NCI-H2227 (cell line): Measurements from ENCODE around the gene FBXO30.

Experiments
- DNase-seq: peaks from one replicate; lab custom pipeline; 2025; ENCODE audit not compliant: unreplicated experiment; lab: John Stamatoyannopoulos, UW

Gene FBXO30, protein sequence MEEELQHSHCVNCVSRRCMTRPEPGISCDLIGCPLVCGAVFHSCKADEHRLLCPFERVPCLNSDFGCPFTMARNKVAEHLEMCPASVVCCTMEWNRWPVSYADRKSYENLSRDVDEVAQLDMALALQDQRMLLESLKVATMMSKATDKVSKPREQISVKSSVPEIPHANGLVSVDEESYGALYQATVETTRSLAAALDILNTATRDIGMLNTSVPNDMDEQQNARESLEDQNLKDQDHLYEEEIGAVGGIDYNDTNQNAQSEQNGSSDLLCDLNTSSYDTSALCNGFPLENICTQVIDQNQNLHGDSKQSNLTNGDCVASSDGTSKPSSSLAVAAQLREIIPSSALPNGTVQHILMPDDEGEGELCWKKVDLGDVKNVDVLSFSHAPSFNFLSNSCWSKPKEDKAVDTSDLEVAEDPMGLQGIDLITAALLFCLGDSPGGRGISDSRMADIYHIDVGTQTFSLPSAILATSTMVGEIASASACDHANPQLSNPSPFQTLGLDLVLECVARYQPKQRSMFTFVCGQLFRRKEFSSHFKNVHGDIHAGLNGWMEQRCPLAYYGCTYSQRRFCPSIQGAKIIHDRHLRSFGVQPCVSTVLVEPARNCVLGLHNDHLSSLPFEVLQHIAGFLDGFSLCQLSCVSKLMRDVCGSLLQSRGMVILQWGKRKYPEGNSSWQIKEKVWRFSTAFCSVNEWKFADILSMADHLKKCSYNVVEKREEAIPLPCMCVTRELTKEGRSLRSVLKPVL

DNA sequence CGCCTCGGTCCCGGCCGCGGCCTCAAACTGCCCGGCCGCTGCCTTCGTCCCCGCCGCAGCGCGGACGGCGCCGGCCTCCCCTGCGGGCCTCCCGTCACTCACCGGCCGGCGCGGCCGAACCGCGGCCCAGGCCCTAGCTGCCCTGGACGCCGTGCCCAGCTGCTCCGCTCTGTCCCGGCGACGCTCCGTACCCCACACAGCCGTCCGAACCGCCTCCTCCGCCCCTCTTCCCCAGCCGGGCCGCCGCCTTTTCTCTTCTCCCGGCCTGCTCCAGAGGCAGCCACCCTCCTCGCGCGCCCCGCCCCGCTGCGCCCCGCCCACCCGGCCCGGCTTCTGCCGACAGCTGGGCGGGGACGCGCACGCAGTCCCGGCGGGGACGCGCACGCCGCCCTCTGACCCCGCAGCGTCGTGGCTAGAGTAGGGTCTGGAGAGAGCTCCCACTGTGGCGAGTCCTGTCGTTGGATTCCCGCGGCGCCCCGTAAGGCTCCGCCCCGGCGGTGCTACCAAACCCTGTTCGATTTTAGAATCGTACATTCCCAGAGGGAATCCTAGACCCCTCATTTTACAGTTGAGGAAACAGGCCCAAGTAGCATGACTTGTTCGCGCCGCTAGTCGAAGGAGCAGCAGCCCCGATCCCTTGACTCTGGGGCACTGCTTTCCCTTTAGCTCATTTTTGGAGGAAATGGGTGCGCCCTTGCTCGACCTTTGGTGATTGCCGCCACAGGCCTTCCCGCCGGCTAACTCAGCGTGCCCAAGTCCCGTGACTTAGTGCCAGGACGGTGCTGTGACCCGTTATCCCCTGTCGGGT, at the start of gene FBXO30:
Gene FBXO30, minus strand, starts transcription at position 295 of the 808 bp plus-strand sequence. CDS start 8,390 bp downstream, outside the sequence.
- peak; percentile 92 for DNase-seq

DNA sequence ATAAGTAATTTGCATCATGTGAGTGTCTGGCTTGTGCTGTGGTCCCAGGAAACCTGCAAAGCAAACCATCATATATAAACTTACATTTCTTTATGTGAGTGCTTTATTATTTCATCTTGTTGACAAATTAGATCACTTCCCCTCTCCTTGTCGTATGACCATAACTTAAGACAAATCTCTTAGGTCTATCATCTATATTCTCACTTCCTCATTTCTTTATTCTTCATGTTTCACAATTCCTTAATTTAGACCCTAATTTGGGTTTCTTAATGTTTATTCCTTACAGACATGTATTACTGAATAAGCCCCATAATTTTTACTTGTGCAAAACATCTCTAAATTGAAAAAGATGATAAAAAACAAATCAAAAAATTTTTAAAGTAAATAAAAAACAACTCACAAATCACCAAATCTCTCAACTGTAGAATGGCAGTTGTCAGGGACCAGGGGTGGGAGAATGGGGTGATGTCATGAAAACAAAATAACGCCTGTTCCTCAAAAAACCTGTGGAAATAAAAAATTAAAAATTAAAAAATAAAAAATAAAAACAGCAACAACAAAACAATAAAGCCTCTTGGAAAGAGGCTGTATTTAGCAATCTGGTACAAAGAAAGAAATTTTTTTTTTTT, 49.5 kb upstream of the FBXO30 start:
- DNase-seq = no peak

DNA sequence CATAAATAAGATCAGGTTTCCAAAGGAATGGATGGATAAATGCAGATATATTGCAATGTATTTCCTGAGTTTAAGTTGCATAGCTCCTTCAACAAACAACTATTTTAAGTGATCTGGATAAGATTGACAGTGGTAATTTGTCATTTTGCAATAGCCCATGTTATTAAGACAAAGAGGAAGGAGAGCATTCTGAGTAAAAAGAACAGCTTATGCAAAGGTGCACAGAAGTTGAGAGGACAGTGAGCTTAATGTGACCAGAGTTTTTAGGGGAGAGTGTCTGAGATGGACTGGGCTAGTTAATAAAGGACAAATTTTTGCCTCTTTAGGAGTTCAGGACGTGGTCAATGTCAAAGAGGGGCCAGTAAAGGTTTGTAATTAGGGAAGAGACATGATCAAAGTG, 48.8 kb upstream of the FBXO30 start:
- DNase-seq = no peak

DNA sequence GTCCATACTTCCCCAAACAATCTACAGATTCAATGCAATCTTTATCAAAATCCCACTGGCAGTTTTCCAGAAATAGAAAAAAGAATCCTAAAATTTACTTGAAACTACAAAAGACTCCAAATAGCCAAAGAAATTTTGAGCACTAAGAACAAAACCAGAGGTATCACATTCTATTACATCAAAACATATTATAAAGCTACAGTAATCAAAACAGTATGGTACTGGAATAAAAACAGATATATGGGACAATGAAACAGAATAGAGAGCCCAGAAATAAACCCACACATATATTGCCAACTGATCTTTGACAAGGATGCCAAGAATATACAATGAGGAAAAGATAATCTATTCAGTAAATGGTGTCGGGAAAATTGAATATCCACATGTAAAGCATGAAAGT, 46.0 kb upstream of the FBXO30 start:
- DNase-seq = no peak

DNA sequence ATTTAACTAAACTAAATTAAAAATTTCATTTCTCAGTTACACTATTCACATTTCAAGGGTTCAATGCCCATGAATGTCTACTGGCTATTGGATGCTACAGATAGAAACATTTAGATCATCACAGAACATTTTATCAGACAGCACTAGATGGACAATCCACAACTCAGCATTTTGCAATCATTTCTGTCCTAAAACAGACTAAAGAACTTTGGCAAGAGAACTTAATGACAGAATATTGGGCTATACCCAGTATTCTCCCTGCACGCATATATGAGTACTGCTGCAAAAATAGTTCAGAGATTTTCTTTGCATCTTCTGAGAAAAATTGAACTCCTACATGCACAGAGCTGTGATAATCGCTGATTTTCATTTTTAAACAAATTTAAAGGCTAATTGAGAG, 36.1 kb upstream of the FBXO30 start:
- no peak for DNase-seq

DNA sequence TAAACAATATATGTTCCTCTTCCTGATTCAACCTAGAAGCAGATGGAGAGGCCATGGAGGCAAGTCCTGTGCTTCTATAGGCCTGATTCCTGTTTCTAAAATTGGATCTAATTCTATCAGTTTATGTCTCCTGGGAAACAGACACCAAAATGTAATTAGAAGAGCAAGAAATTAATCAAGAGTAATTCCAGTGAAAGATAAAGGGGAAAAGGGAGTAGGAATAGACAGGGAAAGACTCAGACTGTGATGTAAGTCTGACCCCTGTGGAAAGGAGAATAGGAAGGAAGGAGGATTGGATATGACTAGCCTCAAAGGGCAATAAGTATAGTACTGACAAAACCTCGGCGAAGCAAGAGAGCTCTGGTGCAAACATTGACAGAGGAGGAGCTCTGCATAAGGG, 33.9 kb upstream of the FBXO30 start:
- no peak for DNase-seq

DNA sequence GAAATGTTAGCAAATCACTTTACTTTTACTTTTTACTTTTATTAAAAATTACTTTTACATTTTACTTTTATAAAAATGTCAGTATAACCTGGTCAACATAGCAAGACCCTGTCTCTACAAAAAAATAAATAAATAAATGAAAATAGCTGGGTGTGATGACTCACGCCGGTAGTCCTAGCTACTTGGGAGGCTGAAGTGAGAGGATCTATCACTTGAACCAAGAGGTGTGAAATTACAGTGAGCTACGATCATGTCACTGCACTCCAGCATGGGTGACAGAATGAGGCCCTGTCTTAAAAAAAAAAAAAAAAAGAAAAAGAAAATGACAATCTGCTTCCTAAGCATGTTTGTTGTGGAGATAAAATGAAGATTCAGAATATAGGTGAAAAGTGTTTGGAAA, 31.0 kb upstream of the FBXO30 start:
- DNase-seq = no peak

DNA sequence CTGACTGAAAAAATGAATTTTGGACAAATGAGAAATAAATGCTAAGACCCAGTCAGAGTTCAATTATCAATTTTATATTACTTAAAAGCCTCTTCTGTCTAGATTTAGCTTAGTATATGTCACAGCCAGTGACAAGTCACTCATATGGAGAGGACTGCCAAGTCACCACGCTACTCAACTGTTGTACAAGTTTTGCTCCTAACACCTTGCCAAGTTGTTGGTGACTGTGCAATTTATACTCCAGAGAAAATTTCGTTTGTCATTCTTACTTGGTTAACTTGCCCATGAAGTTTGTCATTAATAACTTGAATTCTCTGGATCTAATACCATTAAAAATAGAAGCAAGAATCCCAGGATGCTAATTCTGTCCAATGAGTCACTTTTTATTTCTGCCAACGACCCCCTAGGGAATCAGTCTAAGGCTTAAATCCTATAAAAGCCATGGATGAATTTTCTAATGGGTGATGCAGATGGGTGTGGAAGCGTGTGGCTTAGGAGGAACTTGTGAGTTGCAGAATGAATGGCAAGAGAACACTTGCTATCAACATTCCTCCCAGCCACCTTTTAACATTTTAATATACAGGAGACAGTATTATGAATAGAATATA, 30.4 kb upstream of the FBXO30 start:
- DNase-seq = no peak

DNA sequence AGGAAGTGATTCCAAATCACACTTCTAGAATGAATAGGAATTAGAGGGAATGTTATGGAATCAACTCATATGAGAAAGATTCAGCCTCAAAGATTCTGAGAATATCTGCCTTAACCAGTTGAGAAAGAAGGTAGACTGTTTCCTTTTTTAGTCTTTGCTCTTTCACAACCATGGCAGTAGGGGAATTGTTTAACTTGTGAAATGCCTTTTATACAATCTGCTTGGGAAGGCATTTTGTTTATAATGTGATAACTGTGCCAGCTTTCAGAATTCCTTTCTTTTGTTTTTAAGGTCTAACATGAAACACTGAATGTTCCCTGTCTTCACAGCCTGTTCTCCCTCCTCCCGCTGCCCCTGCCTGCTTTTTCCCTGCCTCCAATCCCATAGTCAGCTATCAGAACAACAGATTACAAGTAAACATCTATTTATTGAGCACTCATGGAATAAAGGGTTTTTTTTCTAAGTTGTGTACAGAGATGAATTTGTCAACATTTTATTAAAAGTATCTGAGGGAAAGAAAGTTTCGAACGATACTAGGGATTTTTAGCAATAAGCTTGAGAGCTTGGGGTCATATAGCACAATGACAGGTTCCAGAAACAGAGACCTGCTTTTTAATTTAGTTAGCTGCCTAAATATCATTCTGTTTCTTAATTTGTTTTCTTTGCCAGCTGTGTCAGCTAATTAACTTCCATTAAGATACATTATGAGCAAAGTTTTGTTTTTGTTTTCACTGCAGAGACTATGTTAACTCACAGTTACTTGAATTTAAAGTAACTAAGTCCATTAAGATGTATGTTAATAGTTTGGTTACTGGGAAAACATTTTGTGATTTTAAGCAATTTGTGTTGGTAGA, 28.3 kb upstream of the FBXO30 start:
- no peak for DNase-seq

DNA sequence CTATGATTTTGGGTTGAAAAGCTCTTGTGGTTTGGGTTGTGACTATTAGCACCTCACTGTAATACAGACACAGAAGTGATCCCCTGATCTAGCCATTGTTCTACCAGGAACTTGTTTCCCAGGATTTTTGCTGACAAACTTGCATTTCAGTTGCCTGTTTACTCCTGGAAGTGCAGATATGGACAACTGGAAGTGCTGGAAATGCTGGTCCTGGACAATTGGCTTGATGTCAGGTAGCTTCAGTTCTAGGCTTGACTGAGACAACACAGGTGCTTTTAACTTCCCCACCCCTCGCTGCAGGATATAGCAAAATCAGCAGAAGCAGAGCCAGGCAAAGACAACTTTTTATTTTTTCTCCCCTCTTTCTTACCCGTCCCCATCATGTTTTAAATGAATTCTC, 27.1 kb upstream of the FBXO30 start:
- DNase-seq = no peak

DNA sequence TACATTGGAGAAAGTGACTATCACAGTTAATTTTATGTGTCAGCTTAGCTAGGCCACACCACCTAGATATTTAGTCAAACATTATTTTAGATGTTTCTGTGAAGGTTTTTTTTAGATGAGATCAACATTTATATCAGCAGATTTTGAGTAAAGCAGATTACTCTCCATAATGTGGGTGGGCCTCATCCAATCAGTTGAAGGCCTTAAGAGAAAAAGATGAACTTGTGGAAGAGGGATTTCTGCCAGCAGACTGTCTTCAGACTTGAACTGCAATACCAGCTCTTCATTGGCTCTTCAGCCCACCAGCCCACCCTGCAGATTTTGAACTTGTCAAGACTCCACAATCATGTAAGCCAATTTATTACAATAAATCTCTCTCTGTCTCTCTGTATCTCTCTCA, 25.1 kb upstream of the FBXO30 start:
- DNase-seq = no peak

DNA sequence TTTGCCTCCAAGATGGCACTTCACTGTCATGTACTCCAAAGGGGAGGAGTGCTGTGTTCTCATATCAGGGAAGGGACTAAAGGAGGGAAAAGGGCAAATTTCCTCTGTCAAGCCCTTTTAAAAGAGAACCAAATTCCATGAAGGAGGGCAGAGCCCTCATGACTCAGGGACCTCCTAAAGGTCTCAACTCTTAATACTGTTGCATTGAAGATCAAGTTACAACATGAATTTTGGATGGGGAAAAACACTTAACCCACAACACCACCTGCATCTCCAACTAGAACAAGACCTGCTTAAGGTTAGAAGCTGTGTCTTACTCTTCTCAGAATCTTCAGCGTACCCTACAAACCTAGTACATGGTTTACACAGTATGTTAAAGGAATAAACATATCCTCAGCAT, 23.7 kb upstream of the FBXO30 start:
- no peak for DNase-seq

DNA sequence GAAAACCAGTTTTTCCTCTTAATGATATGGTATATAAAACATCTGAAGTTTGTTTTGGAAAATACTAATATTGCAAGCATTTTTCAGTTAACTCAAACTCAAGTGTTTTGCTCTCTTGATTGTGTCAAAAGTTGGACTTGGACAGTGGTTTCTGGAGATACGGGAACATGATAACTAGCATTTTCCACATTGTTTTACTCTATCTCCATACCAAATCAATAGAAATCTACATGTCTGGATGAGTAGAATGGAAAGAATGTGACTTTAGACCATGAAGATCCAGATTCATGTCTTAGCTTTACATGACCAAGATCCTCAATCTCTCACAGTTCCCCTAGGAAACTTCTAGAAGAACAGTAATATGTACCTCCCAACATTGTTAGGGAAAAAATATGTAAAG, 22.2 kb upstream of the FBXO30 start:
- DNase-seq = no peak

DNA sequence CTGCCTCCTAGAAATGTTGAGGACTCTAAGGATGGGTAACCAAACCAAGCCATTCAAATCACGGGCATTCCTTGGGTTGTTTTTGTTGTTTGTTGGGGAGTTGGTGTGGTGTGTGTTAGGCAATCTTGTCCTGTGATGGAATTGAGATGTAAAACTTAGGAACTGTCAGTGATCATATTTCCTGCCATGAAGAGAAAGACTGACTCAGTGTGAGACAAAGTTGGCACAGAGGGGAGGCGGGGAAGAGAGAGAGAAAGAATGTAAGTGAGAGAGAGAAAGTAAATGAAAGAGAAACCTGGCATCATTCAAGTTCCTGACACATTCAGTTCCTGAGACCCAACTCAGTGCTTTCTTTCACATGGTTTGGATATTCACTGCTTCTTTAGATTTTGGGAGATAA, 21.6 kb upstream of the FBXO30 start:
- no peak for DNase-seq

DNA sequence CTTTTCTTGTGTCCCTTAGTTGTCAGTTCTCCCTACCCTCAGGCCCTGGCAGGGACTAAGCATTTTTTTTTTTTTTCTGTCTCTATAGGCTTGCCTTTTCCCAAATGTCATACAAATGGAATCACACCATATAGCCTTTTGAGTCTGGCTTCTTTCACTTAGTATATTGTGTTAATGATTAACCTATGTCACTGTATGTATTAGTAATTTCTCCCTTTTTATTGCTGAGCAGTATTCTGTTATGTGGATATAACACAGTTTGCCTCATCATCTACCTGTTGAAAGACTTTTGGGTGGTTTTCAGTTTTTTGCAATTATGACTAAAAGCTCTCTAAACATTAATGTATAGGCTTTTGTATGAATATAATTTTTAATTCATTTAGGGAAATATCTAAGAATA, 16.0 kb upstream of the FBXO30 start:
- DNase-seq = no peak

DNA sequence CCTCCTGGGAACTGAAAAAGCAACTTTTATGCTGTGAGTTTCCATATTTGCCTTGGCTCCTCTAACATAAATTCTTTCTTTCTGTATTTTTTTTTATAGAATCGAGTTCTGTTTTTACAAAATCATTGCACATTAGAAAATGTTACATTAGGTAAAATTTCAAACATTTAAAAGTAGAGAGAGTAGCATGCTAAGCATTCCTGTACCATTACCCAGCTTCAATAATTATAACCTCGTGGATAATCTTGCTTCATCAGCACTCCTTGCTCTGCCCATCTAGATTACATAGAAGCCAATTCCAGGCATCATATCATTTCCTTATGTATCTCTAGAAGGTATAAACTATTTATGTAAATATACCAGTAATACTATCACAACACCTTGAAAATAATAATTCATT, 15.4 kb upstream of the FBXO30 start:
- no peak for DNase-seq

DNA sequence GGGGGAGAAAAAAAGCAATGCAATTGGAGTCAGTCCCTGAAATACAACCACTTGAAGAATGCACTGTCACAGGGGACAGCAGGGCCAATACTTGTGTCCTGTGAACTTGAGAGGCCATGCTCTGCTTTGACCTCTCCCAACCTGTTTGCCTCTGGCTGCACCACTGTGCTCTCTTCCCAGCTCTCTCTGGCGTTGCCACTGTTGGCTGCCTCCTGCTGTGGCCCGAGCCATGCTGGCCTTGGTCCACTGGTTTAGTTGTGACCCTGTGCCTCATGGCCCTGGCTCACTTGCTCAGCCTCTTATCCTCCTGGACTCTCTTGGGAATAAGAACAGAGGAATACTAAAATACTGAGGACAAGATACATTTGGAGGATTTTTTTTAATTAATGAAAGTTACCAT, 14.5 kb upstream of the FBXO30 start:
- DNase-seq = no peak

DNA sequence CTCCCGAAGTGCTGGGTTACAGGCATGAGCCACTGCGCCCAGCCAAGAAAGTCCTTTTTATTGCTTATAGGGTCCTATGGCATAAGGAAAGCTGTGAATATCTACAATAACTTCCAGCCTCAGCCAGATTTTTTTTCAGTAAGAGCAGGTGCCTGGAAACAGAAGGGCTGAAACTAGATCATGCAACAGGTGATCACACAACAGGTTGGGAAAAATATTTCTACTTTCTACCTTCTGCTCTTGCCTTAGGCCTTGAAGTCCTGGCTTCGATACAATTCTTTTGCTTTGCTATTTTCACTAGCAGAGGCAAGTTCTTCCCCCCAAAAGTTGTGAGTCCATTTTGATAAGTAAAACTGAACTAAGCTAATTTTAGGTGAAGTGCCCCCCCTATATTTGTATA, 9.7 kb upstream of the FBXO30 start:
- no peak for DNase-seq

DNA sequence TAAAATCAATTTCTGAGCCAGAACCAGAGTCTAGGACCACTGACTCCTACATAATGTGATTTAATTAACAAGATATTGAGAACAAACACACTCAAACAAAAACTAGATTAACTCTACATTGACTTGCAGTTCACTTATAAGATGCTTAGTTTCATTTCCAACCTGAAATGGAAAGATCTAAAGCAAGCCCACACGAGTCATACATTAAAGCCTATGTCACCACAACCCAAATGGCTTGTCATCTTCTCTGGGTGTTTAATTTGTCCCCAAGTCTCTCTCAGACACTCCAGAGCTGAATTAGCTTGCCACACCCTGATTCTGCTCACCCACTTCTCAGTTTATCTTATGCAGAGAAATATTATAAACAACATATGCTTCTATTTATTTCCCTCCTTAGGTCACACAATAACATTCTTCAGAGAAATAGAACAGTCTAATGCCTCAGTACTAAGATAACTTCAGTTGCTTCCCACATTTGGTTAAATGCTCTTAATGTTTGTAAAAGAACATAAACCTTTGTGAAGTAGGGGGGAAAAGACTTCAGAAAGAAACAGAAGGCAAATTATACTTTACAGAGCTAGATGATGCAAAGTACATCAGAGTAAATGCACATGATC, 8.8 kb upstream of the FBXO30 start:
- no peak for DNase-seq

DNA sequence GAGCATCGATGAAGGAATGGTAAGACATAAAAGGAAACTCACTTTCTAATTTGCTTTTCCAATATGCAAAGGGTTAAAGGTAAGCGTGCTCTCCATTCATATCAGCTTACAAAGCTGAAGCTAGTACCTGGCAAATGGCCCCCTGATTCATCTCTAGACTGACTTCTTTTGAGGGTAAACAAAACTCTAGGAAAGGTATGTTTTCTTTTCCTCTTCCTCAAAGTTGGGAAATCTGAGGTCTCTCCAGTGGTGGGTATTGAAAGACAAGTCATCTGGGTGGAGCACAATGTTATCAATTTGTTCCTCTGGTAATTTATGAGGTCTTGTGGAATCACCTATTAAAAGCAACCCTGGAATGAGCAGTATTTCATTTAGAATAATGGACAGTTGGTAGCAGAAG, 7.9 kb upstream of the FBXO30 start:
- DNase-seq = no peak
